Effector memory CD8-positive, alpha-beta T cell (primary cell): ENCODE data around the gene WNK2.

Experiments
- ATAC-seq: fragments of 150-1000 bp; cut with Tn5 transposase; replicated peaks from 2 replicates; pipeline ENCODE4 v1.10.0; 2021; ENCODE audit warnings: mild to moderate bottlenecking, moderate library complexity
- DNase-seq, 3 experiments: peaks; one replicate each; pipeline ENCODE4 v3.0.0; 2021
- H3K27ac Mint-ChIP-seq, 2 donors: one replicate each; pipeline ENCODE4 v1.8.0; 2022; ENCODE audit warnings: mild to moderate bottlenecking in 2 of 2, mixed read lengths in 2 of 2, moderate library complexity in 2 of 2
- H3K27me3 Mint-ChIP-seq, 2 donors: one replicate each; pipeline ENCODE4 v1.8.0; 2022; ENCODE audit warnings: mixed read lengths in 2 of 2
- H3K36me3 Mint-ChIP-seq: one replicate; pipeline ENCODE4 v1.8.0; 2022; ENCODE audit warnings: mild to moderate bottlenecking, moderate library complexity, mixed read lengths; ENCODE audit not compliant: insufficient read depth
- H3K4me1 Mint-ChIP-seq, 2 donors: one replicate each; pipeline ENCODE4 v1.8.0; 2022; ENCODE audit warnings: low read depth in 2 of 2, mixed read lengths in 2 of 2
- H3K4me3 Mint-ChIP-seq, 2 donors: one replicate each; pipeline ENCODE4 v1.8.0; 2022; ENCODE audit warnings: mild to moderate bottlenecking in 2 of 2, mixed read lengths in 2 of 2, moderate library complexity in 2 of 2
- H3K9me3 Mint-ChIP-seq, 2 donors: one replicate each; pipeline ENCODE4 v1.8.0; 2022; ENCODE audit warnings: mixed read lengths in 2 of 2

The WNK2 gene

DNA sequence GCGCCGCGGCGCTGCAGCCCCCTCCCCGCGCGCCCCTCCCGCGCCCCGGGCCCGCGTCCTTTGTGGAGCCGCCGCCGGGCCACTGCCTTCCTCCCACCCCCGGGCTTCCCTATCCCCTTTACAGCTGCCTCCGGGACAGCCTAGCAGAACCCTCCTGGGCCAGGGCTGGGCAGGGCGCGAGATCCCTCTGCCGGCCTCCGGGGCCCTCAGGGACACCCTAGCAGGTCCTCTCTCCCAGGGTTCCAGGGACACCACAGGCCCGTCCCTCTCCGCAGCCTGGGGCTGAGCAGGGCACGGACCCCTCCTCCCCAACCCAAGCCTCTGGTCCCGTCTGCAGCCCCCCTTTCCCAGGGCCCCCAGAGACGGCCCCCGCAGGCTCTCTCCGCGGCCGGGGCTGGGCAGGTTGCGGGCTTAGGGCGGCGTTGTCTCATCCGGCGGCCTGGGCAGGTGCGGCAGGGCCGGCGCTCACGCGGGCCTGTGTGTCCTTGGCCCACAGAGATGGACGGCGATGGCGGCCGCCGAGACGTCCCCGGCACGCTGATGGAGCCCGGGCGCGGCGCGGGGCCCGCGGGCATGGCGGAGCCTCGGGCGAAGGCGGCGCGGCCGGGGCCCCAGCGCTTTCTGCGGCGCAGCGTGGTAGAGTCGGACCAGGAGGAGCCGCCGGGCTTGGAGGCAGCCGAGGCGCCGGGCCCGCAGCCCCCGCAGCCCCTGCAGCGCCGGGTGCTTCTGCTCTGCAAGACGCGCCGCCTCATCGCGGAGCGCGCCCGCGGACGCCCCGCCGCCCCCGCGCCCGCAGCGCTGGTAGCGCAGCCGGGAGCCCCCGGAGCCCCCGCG, 710 bp downstream of the WNK2 start:
- peak; percentile 38 for ATAC-seq
- no peak for DNase-seq
- Mint-ChIP-seq H3K27ac (no peak overlapping the region), H3K4me1 (peaks cover 4 to 9% of the 10 kb centered on the region in 2 donors), H3K9me3 (no peaks in the 10 kb centered on the region), H3K4me3 (peak overlapping the region; percentile 68 to 75), H3K36me3 (no peaks in the 10 kb centered on the region), H3K27me3 (peaks cover 58 to 83% of the 10 kb centered on the region in 2 donors)

DNA sequence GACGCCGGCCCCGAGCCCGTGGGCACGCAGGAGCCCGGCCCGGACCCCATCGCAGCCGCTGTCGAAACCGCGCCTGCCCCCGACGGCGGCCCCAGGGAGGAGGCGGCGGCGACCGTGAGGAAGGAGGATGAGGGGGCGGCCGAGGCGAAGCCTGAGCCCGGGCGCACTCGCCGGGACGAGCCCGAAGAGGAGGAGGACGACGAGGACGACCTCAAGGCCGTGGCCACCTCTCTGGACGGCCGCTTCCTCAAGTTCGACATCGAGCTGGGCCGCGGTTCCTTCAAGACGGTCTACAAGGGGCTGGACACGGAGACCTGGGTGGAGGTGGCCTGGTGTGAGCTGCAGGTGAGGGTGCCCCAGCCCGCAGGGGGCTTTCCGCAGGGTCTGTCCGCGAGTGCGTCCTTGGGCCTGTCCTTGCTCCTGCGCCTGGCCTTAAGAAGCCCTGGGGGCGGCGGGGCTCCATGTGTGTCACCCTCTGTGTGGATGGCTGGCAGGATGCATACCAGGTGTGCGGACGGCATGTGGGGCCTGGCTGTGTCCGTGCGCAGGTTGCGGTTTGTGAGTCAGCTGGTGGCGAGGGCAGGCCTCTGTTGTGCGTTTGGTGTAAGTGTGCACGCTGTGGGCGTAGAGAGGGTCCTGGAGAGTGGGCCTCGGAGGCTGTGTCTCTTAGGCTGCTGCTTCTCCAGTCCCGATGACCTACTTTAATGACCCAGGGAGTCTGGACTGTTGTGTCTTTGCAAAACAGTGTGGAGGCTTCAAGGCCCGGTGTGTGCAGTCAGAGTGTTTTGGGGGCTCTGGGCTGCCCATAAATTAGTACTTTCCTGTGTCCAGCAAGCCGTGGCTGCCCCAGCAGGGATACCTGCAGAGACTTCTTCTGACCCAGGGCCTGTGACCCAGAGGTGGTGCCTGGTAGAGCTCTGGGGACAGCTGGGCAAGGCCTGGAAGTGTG, 1.6 kb downstream of the WNK2 start:
- peak overlapping the region; percentile 13 to 38 for H3K4me3 Mint-ChIP-seq
- no peaks in the 10 kb centered on the region for H3K9me3 Mint-ChIP-seq
- peaks cover 49 to 76% of the 10 kb centered on the region in 2 donors for H3K27me3 Mint-ChIP-seq
- ATAC-seq, result no peak
- DNase-seq, result no peak
- H3K36me3 Mint-ChIP-seq, result no peaks in the 10 kb centered on the region
- H3K4me1 Mint-ChIP-seq, result peaks cover 4 to 9% of the 10 kb centered on the region in 2 donors
- H3K27ac Mint-ChIP-seq, result no peak overlapping the region

GRCh38 chr9:93186215-93186945, 2.4 kb downstream of the WNK2 start:
- Mint-ChIP-seq H3K9me3 (no peaks in the 10 kb centered on the region), H3K36me3 (no peaks in the 10 kb centered on the region), H3K4me1 (peaks cover 4 to 9% of the 10 kb centered on the region in 2 donors), H3K27me3 (peaks cover 41 to 76% of the 10 kb centered on the region in 2 donors), H3K4me3 (peak overlapping the region; percentile 13 to 38), H3K27ac (no peak overlapping the region)
- no peak for DNase-seq
- no peak for ATAC-seq

- no peak for DNase-seq
- H3K4me1 Mint-ChIP-seq, result peaks cover 4 to 9% of the 10 kb centered on the region in 2 donors
- no peak overlapping the region for H3K4me3 Mint-ChIP-seq
- ATAC-seq, result no peak
- no peaks in the 10 kb centered on the region for H3K36me3 Mint-ChIP-seq
- peaks cover 36 to 76% of the 10 kb centered on the region in 2 donors for H3K27me3 Mint-ChIP-seq
- H3K27ac Mint-ChIP-seq, result peak overlapping the region in 1 of 2 donors; percentile 72
- H3K9me3 Mint-ChIP-seq, result no peaks in the 10 kb centered on the region
Measured at GRCh38 chr9:93187047-93187446, 3.1 kb downstream of the WNK2 start.

DNA sequence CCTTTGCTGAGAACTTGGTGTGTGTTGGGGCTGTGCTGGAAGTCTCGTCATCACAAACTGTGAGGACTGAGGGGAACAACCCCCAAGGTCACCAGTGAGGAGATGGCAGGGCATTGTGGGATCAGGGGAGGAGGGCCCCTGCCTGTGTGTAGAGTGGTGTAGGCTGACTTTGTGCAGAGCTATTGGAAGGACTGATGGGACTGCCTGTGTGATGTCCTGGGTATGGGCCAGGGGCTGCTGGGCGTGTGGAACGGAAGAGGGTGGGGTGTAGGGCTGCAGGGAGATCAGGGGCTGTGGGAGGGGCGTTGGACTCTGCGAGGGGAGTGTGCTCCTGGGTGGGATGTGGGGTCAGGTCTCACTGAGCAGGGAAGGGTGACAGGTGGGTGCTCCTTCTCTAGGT, 3.6 kb downstream of the WNK2 start:
- DNase-seq (no peak), ATAC-seq (no peak)
- Mint-ChIP-seq H3K27ac (peak overlapping the region in 1 of 2 donors; percentile 72), H3K9me3 (no peaks in the 10 kb centered on the region), H3K4me3 (no peak overlapping the region), H3K36me3 (no peaks in the 10 kb centered on the region), H3K27me3 (peaks cover 36 to 76% of the 10 kb centered on the region in 2 donors), H3K4me1 (peaks cover 4 to 9% of the 10 kb centered on the region in 2 donors)

GRCh38 chr9:93188426-93189368, 4.8 kb downstream of the WNK2 start:
- Mint-ChIP-seq H3K4me3 (no peak overlapping the region), H3K4me1 (peaks cover 0 to 2% of the 10 kb centered on the region in 2 donors), H3K9me3 (no peaks in the 10 kb centered on the region), H3K36me3 (no peaks in the 10 kb centered on the region), H3K27me3 (peaks cover 26 to 65% of the 10 kb centered on the region in 2 donors), H3K27ac (peak overlapping the region in 1 of 2 donors; percentile 53)
- DNase-seq (no peak), ATAC-seq (no peak)

- no peak for ATAC-seq
- no peaks in the 10 kb centered on the region for H3K4me1 Mint-ChIP-seq
- H3K4me3 Mint-ChIP-seq, result no peak overlapping the region
- H3K9me3 Mint-ChIP-seq, result no peaks in the 10 kb centered on the region
- no peaks in the 10 kb centered on the region for H3K36me3 Mint-ChIP-seq
- no peak for DNase-seq
- peaks cover 25 to 64% of the 10 kb centered on the region in 2 donors for H3K27me3 Mint-ChIP-seq
- no peak overlapping the region for H3K27ac Mint-ChIP-seq
Measured at GRCh38 chr9:93189369-93190132, 5.6 kb downstream of the WNK2 start.

DNA sequence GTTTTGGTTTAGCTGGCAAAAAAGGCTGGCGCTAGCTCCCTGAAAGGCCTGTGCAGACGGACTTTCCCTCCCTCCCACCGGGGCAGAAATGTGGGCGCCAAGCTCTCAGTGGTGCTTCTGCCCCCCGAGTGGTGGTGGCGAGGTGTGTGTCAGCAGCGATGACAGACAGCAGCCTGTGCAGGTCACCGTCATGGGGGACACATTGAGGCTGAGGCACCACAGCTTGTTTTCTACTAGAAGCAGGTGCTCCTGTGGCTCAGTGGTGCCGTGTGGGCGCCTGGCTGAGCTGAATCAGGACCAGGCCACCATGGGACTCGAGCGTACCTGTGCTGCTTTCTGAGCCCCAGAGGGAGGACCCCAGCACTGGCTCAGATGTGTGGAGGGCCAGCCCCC, 6.2 kb downstream of the WNK2 start:
- Mint-ChIP-seq H3K4me1 (no peaks in the 10 kb centered on the region), H3K27me3 (peaks cover 25 to 64% of the 10 kb centered on the region in 2 donors), H3K4me3 (no peak overlapping the region), H3K27ac (no peak overlapping the region), H3K9me3 (no peaks in the 10 kb centered on the region), H3K36me3 (no peaks in the 10 kb centered on the region)
- no peak for DNase-seq
- no peak for ATAC-seq

DNA sequence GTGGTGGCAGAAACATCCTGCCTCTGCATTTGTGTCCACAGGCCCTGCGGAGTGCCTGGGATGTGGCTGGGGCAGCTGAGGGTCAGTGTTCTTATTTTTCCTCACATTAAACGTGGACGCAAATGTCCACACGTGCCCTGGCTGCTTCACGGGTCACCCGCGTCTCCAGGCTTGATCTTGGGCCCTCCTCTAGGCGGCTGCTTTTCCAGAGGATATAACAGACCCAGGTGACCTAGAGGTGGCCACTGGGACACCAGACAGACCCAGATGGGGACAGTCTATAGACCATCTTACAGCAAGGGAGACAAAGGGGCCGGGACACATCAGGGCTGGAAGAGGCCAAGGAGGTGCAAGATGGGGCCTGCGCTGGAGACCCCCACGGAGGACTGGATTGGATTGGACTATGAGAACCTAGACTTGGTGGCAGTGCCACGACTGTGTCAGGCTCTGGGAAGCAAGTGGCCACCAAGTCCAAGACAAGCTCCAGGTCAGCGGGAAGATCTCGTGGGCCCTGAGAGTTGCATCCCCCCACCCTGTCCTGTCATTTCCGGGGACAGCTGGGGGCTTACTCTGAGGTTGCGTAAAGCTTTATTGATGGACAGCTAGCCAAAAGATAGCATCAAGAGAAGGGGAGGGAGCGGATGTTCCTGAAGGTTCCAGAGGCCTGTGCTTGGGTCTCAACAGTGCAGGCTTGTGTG, 6.9 kb downstream of the WNK2 start:
- Mint-ChIP-seq H3K36me3 (no peaks in the 10 kb centered on the region), H3K27me3 (peaks cover 23 to 59% of the 10 kb centered on the region in 2 donors), H3K9me3 (no peaks in the 10 kb centered on the region), H3K4me1 (no peaks in the 10 kb centered on the region), H3K4me3 (no peak overlapping the region), H3K27ac (no peak overlapping the region)
- no peak for ATAC-seq
- no peak for DNase-seq

DNA sequence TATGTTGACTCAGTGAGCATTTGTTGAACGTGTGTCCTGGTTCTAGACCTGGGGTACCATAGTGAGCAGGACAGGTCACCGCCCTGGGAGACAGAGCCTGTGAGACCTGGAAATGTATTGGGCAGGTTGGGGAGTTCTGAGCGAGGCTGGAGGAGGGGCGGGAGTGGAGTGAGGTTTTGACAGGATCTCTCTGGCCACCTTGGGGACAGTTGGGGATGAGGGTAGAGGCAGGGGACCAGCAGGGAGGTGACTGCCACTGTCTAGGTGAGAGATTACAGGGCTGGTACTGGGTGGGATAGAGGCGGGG, 7.4 kb downstream of the WNK2 start:
- H3K27me3 Mint-ChIP-seq, result peaks cover 18 to 54% of the 10 kb centered on the region in 2 donors
- no peaks in the 10 kb centered on the region for H3K36me3 Mint-ChIP-seq
- no peak for DNase-seq
- ATAC-seq, result no peak
- H3K4me3 Mint-ChIP-seq, result no peak overlapping the region
- no peak overlapping the region for H3K27ac Mint-ChIP-seq
- no peaks in the 10 kb centered on the region for H3K4me1 Mint-ChIP-seq
- H3K9me3 Mint-ChIP-seq, result peaks cover 0 to under 1% of the 10 kb centered on the region in 2 donors

- ATAC-seq (no peak), DNase-seq (no peak)
- no peak overlapping the region for H3K27ac Mint-ChIP-seq
- peaks cover 0 to 2% of the 10 kb centered on the region in 2 donors for H3K9me3 Mint-ChIP-seq
- H3K36me3 Mint-ChIP-seq, result no peaks in the 10 kb centered on the region
- H3K27me3 Mint-ChIP-seq, result peaks cover 4 to 38% of the 10 kb centered on the region in 2 donors
- H3K4me1 Mint-ChIP-seq, result no peaks in the 10 kb centered on the region
- H3K4me3 Mint-ChIP-seq, result no peak overlapping the region
Measured at GRCh38 chr9:93192721-93193387, 8.9 kb downstream of the WNK2 start.
